Omental fat pad (tissue), 4 donors: ENCODE results near the gene SC5D. TPM values are rescaled to one million over a fixed set of nuclear protein-coding genes. Genes with fewer than 3 reads are reported as not detected.

Experiments
- ATAC-seq: fragments of 150-250 bp; one replicate; pipeline ENCODE4 v1.9.1; 2016; ENCODE audit warnings: mild to moderate bottlenecking, moderate library complexity; ENCODE audit not compliant: low FRiP score
- DNase-seq: peaks from one replicate; pipeline ENCODE4 v3.0.0-alpha.2; 2019; ENCODE audit warnings: low spot score
- total RNA-seq, 4 donors: library from RNA; depleted of rRNA; stranded (reverse); fragments of >200 nt; gene quantifications; one replicate each; pipeline ENCODE4 v1.1.0, GENCODE V29; 2016
- TF ChIP-seq, protein P1 (sequence below), 3 donors: fragments of 450-650 bp; IDR thresholded peaks; one replicate each; pipeline ENCODE4 v1.5.1; 2016 to 2017; ENCODE audit warnings: antibody characterized with exemption in 3 of 3, mild to moderate bottlenecking in 3 of 3, moderate library complexity in 2 of 3

SC5D gene
- total RNA-seq, 4 donors from 2014 or later = 16.9 to 30.3 (median 26.8) TPM

DNA sequence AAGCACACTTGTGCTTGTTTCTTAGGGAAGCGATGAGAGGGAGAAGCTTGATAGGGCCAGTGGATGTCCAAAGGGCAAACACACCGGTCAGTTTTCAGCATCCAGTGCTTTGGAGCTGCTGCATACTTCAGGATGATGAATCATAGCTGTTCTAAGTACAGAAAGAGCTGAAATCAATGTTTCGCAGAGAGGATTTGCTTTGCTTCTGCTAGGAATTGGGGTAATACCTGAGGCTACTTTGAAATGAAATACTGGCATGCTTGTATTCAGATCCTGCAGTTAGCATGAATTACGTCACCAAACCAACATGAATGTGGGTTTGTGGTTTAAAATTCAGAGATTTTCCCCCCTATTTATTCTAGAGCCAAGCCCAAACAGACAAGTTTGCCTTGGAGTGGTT lies 41.7 kb upstream of the SC5D start:
- ATAC-seq (no peak), DNase-seq (no peak)
- TF ChIP-seq, protein P1, sequence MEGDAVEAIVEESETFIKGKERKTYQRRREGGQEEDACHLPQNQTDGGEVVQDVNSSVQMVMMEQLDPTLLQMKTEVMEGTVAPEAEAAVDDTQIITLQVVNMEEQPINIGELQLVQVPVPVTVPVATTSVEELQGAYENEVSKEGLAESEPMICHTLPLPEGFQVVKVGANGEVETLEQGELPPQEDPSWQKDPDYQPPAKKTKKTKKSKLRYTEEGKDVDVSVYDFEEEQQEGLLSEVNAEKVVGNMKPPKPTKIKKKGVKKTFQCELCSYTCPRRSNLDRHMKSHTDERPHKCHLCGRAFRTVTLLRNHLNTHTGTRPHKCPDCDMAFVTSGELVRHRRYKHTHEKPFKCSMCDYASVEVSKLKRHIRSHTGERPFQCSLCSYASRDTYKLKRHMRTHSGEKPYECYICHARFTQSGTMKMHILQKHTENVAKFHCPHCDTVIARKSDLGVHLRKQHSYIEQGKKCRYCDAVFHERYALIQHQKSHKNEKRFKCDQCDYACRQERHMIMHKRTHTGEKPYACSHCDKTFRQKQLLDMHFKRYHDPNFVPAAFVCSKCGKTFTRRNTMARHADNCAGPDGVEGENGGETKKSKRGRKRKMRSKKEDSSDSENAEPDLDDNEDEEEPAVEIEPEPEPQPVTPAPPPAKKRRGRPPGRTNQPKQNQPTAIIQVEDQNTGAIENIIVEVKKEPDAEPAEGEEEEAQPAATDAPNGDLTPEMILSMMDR (IDR thresholded peaks at IDR 0.05) = no peak

DNA sequence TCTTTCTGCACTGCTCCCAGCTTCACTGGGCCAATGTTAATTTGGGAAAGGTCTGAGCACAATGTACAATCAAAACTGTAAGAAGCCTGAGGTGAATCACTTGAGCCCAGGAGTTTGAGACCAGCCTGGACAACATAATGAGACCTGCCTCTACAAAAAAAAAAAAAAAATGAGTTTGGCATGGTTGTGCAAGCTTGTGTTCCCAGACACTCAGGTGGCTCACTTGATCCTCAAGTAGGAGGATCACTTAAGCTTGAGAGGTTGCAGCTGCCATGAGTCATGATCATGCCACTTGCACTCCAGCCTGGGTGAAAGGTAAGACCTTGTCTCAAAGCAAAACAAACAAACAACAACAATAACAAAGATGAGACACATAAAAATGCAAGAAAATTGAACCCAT lies 38.6 kb upstream of the SC5D start:
- TF ChIP-seq, protein P1 (IDR thresholded peaks at IDR 0.05) = no peak
- no peak for DNase-seq
- ATAC-seq = no peak

DNA sequence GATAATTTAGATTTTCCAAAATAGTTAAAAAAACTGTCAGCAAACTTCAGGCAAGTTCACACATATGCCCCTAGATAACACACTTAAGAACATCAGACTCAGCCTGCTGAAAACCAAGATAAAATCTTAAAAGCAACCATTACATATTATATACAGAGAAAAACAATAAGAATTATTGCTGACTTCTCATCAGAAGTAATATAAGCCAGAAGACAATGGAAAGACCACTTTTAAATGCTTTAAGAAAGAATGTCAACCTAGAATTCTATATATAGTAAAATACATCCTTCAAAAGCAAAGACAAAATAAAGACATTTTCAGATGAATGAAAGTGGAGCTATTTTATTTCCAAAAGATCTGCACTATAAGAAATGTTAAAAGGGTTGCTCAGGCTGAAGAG lies 37.8 kb upstream of the SC5D start:
- ATAC-seq = no peak
- no peak for DNase-seq
- TF ChIP-seq, protein P1 (IDR thresholded peaks at IDR 0.05) = no peak

DNA sequence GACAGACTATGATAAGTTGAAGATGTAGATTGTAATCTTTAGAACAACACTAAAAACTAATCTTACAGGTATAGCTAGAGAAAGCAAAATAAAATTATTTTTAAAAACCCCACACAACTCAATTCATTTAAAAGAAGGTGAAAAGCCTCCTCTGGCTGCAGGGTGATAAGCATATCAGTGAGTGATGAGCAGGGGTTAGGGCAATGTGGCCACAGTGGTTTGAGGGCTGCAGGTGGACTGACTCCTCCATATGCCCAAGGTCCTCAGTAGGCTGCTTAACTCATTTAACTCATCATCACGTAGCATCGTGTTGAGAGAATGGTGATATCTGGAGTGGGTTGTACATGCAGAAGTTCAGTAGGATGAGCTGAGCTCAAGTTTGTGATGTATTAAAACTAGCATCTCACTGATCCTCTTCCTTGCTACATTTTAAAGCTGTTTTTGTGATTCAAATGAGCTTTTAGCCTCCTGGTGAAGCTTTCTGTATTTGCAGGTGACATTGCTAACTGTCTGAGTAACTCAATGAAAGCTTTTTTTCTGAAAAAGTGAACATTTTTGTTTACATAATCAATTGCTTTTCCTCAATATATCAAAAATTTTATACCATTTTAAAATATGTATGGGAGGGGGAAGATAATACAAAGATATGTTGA lies 37.0 kb upstream of the SC5D start:
- TF ChIP-seq, protein P1 (IDR thresholded peaks at IDR 0.05) = no peak
- no peak for DNase-seq
- ATAC-seq = no peak

DNA sequence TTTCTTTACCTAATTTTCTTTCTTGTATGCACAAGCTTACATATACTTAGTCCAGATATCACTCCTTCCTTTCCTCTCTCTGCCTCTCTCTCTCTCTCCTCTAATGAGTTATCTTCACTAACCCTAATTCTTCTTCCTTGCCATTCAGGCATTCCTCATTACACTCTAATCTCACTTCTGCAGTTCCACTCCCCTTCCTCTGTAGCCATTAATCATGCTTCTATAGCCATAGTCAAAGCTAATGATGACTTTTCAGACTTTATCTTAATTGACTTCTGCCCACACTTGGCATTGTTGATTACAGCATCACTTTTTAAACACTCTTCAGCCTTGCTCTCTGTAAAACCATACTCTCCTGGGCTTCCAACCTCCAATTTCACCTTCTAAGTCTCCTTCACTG lies 35.3 kb upstream of the SC5D start:
- ATAC-seq = no peak
- TF ChIP-seq, protein P1 (IDR thresholded peaks at IDR 0.05) = no peak
- no peak for DNase-seq

DNA sequence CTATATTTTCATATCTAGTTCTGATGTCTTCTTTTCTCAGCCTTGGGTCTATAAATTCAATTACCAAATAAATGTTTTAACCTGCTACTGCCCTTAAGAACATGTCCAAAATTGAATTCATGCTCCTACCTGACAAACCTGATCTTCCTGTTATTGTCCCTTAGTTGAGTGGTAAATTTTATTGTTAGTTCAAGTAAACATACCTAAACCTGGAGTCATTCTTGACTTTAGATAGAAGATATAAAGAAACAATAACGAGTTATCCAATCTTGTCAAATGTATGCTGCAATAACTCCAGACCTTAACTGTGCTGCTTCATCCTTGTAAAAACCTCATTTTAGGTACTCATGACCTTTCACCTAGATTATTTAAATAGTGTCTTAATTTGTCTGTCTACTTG lies 34.6 kb upstream of the SC5D start:
- TF ChIP-seq, protein P1 (IDR thresholded peaks at IDR 0.05) = no peak
- DNase-seq (no peak), ATAC-seq (no peak)

DNA sequence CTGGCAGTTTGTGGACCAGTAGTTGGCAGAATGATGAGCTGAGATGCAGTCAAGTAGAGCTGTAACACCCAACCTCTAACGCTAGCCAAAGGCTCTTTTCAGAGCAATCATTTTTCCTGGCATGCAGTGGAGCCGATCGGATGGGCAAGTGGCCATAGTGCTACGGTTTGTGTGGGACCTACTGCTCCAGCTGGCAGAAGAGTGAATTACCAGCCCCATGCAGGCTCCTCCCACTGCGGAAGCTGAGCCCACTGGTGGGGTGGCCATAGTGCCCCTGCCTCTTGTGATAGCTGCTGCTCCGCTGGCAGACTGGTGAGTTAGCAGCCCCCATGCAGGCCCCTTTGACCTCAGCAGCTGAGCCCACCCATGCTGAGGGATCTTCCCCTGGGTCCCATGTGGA lies 27.0 kb upstream of the SC5D start:
- DNase-seq = no peak
- ATAC-seq = no peak
- TF ChIP-seq, protein P1 (IDR thresholded peaks at IDR 0.05) = no peak
